ENCODE results near the gene SORCS2. TPM values are rescaled to one million over a fixed set of nuclear protein-coding genes. Genes with fewer than 3 reads are reported as not detected.
"Not testable (repeated sequence)": the region's sequence is repeated elsewhere in the genome, so short reads cannot be mapped to it uniquely, and the experiment has no call there.

Gene SORCS2
- total RNA-seq, 1 experiment from 2014 or later, result 0.91 TPM

DNA sequence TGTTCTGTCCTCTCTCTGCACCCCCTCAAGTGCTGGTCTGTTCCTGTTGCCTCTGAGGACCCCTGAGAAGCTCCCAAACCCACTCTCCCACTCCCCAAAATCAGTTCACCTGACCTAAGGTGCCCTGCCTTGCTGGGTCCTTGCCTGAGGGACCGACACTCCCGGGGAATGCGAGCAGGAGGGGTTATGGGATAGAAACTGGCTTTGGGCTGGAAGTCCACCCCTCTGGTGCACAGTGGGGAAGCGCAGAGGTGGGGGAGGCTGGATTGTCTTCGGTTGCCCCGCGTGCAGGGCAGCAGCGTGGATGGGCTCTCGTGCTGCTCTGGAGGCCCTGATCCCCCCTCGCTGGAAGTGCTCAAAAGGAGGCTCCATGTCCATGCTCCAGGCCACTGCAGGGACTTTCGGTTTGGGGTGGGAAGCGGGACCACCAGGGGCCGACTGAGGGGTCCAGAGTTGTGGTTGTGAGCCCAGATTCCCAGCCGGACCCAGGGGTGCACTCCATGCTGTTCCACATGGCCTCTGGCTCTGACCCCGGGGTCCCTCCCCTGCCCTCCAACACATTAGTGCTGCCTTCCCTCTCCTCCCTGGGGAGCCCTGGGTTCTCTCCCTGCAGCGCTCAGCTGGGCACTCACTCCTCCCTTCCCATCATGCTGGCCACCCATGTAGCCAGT, 7.6 kb downstream of the SORCS2 start:
- no peak for DNase-seq (ENCODE audit: low read depth)

DNA sequence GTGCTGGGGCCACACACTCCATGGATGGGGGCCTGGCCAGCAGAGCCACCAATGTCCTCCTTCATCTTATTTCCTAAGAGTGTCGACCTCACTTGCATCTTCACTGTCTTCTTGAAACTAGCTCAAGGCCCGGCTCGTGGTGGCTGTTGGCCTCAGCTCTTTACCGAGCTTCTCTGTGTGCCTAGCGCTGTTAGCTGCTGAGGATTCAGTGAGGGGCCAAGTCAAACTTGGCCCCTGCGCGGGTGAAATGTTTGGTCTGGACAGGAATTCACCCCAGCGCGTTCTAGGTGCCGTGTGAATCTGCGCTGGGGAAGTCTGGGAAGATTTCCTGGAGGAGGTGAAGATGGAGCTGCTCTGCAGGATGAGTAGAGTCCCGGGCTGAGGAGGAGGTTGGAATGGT, 8.5 kb downstream of the SORCS2 start:
- no peak for DNase-seq (ENCODE audit: low read depth)

- DNase-seq (ENCODE audit: low read depth), result no peak
These were observed 9.3 kb downstream of the SORCS2 start for GRCh38 chr4:7201420-7202305.

GRCh38 chr4:7202411-7202810, 10.1 kb downstream of the SORCS2 start:
- DNase-seq (ENCODE audit: low read depth), result no peak

DNA sequence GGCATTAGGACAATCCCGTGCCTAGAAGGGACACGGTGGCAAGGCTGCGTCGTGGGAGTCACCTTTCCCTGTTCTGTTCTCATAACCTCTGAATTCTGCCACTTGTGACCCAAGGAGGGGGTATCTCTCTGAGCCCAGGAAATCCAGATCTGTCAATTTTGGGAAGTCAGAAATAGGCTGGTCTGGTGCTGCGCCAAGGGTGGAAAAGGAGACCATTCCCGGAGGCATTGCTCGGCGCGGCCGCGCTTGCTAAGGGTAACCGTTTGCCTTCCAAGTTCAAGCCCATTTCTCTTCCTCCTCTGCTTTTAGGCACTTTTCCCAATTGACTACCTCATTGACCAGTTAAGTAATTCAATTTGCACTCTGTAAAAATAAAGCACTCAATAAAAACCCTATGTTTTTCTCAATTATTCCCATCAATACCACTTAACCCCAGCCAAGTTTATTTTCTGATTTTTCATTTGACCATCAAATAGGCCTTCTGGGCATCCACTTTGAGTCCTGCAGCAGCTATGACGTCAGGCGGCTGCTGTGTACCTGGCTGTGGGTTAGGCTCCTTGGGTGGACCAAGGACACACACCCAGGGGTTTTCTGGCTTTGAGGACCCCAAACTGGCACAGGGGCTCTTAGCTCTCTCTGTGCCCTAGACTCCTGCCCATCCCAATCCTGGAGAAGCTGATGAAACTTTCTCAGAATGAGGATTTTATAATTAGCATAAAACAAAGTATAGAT, 12.5 kb downstream of the SORCS2 start:
- no peak for DNase-seq (ENCODE audit: low read depth)

GRCh38 chr4:7206385-7206784, 14.0 kb downstream of the SORCS2 start:
- peak; percentile 86 for DNase-seq (ENCODE audit: low read depth)

- DNase-seq (ENCODE audit: low read depth), result peak; percentile 95
These were observed 14.7 kb downstream of the SORCS2 start for GRCh38 chr4:7206911-7207567.

- no peak for DNase-seq (ENCODE audit: low read depth)
These were observed 15.4 kb downstream of the SORCS2 start for GRCh38 chr4:7207628-7208231.

DNA sequence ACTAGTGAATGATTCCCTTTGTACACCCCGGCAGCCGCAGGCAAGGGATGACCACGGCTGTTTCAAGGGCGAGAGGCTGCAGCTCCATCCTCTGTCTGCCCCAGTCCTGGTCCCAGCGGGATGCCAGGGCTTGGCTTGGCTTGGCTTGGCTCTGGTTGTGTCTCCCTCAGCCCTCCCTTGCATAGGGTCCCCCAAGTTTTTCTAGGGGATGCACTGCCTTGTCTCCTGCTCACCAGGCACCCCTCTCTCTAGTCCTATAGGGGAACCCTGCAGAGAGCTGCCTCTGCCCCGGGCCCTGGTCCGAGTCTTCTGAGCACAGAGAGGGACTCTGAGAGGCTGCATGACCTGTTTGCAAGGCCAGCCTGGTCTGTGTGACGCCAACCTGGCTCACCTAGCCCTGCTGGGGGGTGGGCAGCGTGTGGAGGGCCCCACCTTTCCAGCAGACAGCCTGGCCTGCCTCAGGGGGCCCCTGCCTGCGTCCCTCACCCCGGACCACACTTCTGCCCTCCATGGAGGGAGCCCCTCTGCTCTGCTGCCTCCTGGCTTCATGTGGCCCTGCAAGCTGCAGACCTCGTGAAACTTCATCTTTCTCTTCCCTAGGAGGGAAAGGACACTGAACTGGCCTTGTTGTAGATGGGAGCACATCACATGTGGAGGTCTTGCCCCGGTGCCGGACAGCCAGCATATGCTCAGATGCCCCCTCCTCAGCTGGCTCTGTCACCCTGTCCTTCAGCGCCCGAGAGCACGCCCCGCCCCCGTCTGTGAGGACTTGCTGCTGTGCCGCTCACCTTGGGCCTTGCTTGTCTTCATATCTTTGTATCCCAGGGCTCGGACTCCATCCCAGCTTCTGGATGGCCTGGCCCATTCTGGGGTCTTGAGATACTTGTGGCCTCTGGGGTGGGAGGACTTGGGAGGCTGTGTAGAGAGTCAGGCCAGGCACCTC, 16.4 kb downstream of the SORCS2 start:
- DNase-seq (ENCODE audit: low read depth), result no peak

GRCh38 chr4:7209699-7210098, 17.4 kb downstream of the SORCS2 start:
- DNase-seq (ENCODE audit: low read depth), result no peak

DNA sequence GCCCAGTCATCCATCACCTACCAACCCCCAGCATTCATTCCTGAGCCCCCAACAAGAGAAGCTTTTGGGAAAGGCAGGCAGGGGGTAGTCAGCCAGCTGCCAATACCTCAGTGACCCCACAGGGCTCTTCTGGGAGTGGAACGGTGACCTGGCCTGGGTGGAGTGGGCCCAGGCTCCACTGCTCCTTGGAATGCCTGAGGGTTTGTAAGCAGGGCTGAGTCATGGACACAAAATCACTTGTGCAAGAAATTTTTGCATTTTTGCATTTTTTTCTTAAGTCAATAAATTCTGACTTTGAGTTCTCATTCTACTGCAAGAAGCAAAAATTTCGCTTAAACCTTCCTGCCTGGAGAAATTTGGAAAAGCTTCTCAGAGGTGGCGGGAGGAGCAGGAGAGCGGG, 18.5 kb downstream of the SORCS2 start:
- DNase-seq (ENCODE audit: low read depth), result no peak

GRCh38 chr4:7212101-7212674, 19.9 kb downstream of the SORCS2 start:
- DNase-seq (ENCODE audit: low read depth), result no peak

DNA sequence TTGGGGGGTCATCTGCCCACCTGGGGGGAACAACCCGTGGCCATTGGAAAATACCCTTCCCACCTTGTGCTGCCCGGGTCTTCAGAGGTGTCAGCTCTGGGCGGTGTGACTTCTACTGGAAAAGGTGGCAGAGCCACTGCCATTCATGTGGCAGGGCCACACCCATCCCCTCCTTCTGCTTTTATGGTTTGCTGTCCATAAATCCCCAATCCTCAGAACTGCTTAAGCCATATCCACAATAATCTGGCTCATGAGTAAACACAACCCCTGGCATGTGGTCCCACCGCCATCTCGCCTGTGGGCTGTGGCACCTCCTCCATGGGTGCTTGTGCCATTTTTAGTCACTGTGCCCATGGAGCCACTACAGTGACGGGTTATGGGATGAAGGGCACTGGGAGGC, 20.6 kb downstream of the SORCS2 start:
- DNase-seq (ENCODE audit: low read depth), result no peak

DNA sequence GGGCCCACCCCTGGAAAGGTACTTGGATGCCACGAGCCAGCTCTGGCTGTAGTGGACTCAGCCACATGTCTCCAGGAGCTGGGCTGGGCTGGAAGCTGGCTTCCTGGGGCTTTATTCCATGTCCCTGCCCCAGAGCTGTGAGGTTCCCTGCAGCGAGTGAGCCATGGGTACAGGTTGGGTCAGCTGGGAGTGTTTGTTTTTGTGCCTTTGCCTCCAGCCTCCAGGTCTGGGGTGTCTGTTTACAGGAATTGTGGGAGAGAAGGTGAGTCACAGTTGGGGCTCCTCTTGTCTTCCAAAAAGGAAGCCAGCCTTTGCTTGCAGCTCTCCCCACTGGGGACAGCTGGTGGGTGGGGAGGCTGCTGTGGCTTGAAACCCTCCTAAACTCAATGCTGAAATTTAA, 21.5 kb downstream of the SORCS2 start:
- no peak for DNase-seq (ENCODE audit: low read depth)

DNA sequence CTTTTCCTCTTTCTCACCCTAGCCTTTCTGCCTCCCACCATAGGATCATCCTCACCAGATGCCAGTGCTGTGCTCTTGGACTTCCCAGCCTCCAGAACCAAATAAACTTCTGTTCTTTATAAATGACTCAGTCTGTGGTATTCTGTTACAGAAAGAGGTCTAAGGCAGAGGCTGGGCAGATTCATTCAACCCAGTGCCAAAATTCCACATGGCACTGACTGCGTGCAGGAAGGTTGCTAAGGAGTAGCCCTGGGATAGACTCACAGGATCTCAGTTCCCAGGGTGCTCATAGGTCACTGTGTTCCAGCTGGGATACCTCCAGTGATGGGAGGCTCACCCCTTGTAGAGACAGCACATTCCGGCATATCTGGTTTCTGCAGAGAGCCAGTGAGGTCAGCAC, 22.0 kb downstream of the SORCS2 start:
- DNase-seq (ENCODE audit: low read depth), result no peak

- DNase-seq (ENCODE audit: low read depth), result not testable (repeated sequence)
These were observed 22.8 kb downstream of the SORCS2 start for GRCh38 chr4:7215187-7215586.

DNA sequence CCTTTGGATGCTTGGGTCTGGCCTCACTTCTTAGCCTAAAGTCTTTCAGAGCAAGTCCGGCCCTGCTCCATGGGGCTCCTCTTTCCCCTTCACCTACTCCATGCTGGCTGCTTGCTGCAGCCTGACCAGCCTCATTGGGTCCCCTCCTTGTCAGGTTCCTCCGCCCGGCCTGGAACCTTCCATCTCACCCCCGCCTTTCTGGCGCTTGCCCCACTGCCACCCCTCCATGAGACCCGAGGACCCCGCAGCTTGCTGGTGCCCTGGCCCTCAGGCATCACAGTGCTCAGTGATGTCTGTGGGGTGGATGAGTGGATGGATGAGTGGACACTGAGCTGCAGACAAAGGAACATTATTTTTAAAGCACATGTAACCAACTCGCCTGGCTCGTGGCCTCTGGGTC, 24.7 kb downstream of the SORCS2 start:
- DNase-seq (ENCODE audit: low read depth), result no peak

DNA sequence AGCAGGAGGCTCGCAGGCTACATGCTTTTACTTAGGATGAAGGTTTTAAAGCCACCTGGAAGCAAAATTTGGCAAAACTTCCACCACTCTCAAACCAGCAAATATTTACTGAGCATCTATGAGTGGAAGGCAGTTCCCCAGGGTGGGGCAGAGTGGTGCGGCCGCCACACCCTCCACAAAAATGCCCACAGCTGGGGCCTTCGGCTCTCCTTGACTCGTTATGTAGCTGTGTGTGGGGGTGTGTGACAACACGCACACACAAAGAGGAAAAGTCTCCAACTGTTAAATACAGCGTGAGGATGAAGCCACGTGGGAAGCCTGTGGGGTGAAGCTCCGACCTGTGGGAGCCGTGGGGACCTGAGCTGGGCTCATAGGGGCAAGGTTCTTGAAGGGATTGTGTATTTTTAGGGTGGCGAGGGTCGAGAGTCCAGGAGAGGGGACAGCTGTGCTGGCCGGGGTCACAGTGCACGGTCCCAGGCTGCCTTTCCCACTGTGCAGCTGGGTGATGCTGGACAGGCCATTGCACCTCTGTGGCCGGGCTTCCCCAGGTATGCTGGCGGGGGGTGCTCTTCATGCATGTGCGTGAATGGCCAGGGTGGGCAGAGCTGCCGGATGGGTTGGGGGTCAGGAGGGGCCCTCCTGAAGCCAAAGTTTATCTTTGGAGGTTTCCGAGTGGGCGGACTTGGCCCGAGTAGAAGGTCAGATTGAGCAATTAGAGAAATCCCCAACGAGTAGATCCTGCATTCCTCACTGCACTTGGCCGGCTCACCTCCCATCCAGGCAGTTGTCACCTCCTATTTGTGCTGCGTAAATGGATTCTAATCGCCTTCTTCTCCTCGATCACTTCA, 25.4 kb downstream of the SORCS2 start:
- peak; percentile 59 for DNase-seq (ENCODE audit: low read depth)

DNA sequence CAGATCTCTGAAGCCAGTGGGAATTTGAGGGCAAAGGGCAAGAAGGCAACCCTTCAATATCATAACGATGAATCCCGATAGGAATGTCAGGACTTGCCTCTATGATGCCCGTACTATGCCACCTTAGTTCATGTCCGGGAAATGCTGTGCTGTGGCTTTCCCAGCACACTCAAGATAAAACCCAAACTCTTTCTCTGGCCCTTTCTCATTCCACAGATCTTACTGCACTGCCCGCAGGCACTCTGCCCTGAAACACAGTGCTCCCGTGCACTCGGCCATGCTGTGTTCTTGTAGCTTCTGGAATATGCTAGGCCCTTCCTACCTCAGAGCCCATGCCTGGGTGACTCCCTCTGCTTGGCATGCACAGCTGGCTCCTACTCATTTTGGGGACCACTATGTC, 26.3 kb downstream of the SORCS2 start:
- no peak for DNase-seq (ENCODE audit: low read depth)
